Uterus (tissue), 2 donors: ENCODE results near the gene ANGEL1.

Source experiments
- CTCF ChIP-seq, 4 experiments: fragments of 200-600 bp in 2 of 4; fragments of 450-650 bp in 2 of 4; sonication (generic) in 2 of 4; IDR thresholded peaks; one replicate each; pipeline ENCODE4 v1.5.1; 2016 to 2019; ENCODE audit warnings: antibody characterized with exemption in 4 of 4, mild to moderate bottlenecking in 2 of 4, moderate library complexity in 1 of 4
- POLR2A ChIP-seq, 2 donors: fragments of 450-650 bp; IDR thresholded peaks; one replicate each; pipeline ENCODE4 v1.6.1; 2016; ENCODE audit warnings: antibody characterized with exemption in 2 of 2, mild to moderate bottlenecking in 1 of 2, moderate library complexity in 1 of 2

- no peak for TF ChIP-seq CTCF (IDR thresholded peaks at IDR 0.05)
- no peak for TF ChIP-seq POLR2A (IDR thresholded peaks at IDR 0.05)
Observed at GRCh38 chr14:76754586-76754985, 58.1 kb downstream of the ANGEL1 start.
